ENCODE data around the gene APPL2.
"Not testable (repeated sequence)": the region's sequence is repeated elsewhere in the genome, so short reads cannot be mapped to it uniquely, and the experiment has no call there.

The APPL2 gene

GRCh38 chr12:105256431-105256830 lies 20.5 kb upstream of the APPL2 start:
- DNase-seq (ENCODE audit: low read depth in 2 of 2), result not testable (repeated sequence)

GRCh38 chr12:105256011-105256410 lies 20.0 kb upstream of the APPL2 start:
- no peak for DNase-seq (ENCODE audit: low read depth in 2 of 2)

- no peak for DNase-seq (ENCODE audit: low read depth in 2 of 2)
Observed at GRCh38 chr12:105253866-105254513, 18.0 kb upstream of the APPL2 start.

GRCh38 chr12:105252901-105253300 lies 16.9 kb upstream of the APPL2 start:
- no peak for DNase-seq (ENCODE audit: low read depth in 2 of 2)

GRCh38 chr12:105245776-105246427 lies 9.9 kb upstream of the APPL2 start:
- not testable (repeated sequence) for DNase-seq (ENCODE audit: low read depth in 2 of 2)

- no peak for DNase-seq (ENCODE audit: low read depth in 2 of 2)
Observed at GRCh38 chr12:105245291-105245690, 9.3 kb upstream of the APPL2 start.

- no peak for DNase-seq (ENCODE audit: low read depth in 2 of 2)
Observed at GRCh38 chr12:105240228-105240627, 4.3 kb upstream of the APPL2 start.

- DNase-seq (ENCODE audit: low read depth in 2 of 2), result no peak
Observed at GRCh38 chr12:105239304-105239703, 3.3 kb upstream of the APPL2 start.

- DNase-seq (ENCODE audit: low read depth in 2 of 2), result no peak
Observed at GRCh38 chr12:105237666-105238065, 1.7 kb upstream of the APPL2 start.

GRCh38 chr12:105235281-105235731 lies 668 bp downstream of the APPL2 start:
- no peak for DNase-seq (ENCODE audit: low read depth in 2 of 2)

- no peak for DNase-seq (ENCODE audit: low read depth in 2 of 2)
Observed at GRCh38 chr12:105234197-105234596, 1.8 kb downstream of the APPL2 start.

GRCh38 chr12:105233041-105233905 lies 2.7 kb downstream of the APPL2 start:
- no peak for DNase-seq (ENCODE audit: low read depth in 2 of 2)

GRCh38 chr12:105231396-105231795 lies 4.6 kb downstream of the APPL2 start:
- no peak for DNase-seq (ENCODE audit: low read depth in 2 of 2)

GRCh38 chr12:105229371-105229770 lies 6.6 kb downstream of the APPL2 start:
- no peak for DNase-seq (ENCODE audit: low read depth in 2 of 2)

- DNase-seq (ENCODE audit: low read depth in 2 of 2), result no peak
Observed at GRCh38 chr12:105228966-105229365, 7.0 kb downstream of the APPL2 start.

- no peak for DNase-seq (ENCODE audit: low read depth in 2 of 2)
Observed at GRCh38 chr12:105228494-105228893, 7.5 kb downstream of the APPL2 start.

GRCh38 chr12:105227879-105228278 lies 8.1 kb downstream of the APPL2 start:
- DNase-seq (ENCODE audit: low read depth in 2 of 2), result no peak

GRCh38 chr12:105226219-105226618 lies 9.8 kb downstream of the APPL2 start:
- no peak for DNase-seq (ENCODE audit: low read depth in 2 of 2)

GRCh38 chr12:105225505-105226015 lies 10.4 kb downstream of the APPL2 start:
- DNase-seq (ENCODE audit: low read depth in 2 of 2), result no peak

- DNase-seq (ENCODE audit: low read depth in 2 of 2), result no peak
Observed at GRCh38 chr12:105224399-105224798, 11.6 kb downstream of the APPL2 start.

- no peak for DNase-seq (ENCODE audit: low read depth in 2 of 2)
Observed at GRCh38 chr12:105223884-105224283, 12.1 kb downstream of the APPL2 start.

GRCh38 chr12:105223352-105223845 lies 12.6 kb downstream of the APPL2 start:
- no peak for DNase-seq (ENCODE audit: low read depth in 2 of 2)

All from stimulated activated CD8-positive, alpha-beta memory T cell treated with anti-CD3 and anti-CD28 coated beads, Interleukin-15, amount 100 ng/mL, for 4 hours (primary cell).